ENCODE results near the gene PDSS2.
"Not testable (repeated sequence)": the region's sequence is repeated elsewhere in the genome, so short reads cannot be mapped to it uniquely, and the experiment has no call there.

PDSS2 gene, protein sequence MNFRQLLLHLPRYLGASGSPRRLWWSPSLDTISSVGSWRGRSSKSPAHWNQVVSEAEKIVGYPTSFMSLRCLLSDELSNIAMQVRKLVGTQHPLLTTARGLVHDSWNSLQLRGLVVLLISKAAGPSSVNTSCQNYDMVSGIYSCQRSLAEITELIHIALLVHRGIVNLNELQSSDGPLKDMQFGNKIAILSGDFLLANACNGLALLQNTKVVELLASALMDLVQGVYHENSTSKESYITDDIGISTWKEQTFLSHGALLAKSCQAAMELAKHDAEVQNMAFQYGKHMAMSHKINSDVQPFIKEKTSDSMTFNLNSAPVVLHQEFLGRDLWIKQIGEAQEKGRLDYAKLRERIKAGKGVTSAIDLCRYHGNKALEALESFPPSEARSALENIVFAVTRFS

GRCh38 chr6:107459283-107460082 is at the start of gene PDSS2:
Gene PDSS2 (minus strand): TSS chr6:107459564. CDS start chr6:107459285, 279 bp downstream.
- DNase-seq = peak; percentile 94

DNA sequence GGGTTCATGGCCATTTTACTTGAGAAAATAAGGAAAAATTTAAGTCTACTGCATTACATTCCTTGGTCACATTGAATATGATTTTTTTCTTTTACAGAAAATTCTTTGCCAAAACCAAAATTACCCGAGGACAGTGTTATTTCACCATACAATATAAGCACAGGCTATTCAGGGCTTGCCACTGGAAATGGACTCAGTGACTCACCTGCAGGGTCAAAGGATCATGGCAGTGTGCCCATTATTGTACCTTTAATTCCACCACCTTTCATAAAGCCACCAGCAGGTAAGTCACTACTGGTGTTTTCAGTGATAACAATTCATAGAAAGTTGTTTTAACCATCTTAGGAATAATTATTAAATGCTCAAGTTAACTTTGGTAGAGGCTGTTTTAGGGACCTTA is 46.8 kb upstream of the PDSS2 start:
- no peak for DNase-seq

- no peak for DNase-seq
Measured at GRCh38 chr6:107504270-107505026, 45.1 kb upstream of the PDSS2 start.

DNA sequence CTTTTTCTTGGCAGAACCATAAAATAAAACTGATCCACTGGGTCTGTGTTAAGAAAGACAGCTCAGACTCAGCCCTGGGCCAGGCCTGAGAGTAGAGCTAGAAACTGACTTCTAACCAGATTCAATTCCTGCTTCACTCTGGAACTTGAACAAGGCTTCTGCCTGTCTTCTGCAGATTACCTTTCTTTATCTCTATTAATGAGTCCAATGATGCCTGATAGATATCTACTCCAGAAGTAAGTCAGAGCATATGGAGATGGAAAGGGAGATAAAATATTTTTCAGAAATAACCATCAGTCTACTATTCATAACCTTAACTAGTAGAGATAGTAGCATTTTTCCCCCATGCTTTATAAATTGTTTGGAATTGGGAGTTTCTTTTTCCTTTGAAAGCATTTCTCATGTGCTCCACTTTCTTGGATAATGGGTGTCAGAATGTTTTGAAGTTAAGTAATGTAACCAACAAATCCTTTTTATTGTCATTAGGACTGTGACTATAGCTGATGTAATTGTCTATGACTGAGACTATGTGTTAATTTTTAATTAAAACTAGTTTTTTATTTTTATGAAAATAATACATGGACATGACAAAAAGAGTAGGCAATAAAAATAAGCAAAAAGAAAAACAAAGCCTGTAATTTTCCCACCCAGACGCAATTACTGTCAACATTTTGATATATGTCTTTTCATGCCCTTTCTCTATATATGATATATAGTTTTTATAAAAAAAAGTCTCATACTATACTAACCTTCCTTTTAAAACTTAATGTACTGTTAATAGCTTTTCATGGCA is 37.7 kb upstream of the PDSS2 start:
- no peak for DNase-seq

DNA sequence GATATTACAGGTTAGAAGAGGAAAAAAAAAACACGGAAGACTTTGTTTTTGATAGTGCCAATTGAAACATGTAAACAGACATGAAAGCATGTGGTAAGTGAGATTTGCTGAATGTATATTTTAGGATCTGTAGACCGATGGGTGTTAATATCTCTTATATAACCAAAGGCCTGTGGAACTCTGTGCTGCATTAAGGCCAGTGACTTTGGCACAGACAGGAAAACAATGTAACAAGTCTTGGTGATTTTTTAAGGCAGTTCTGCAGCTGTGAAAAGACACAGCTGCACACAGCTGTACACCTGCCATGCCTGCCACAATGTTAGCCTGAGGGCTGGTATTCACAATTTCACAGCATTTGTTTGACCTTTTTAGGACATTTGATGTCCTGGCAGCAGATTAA is 36.6 kb upstream of the PDSS2 start:
- DNase-seq = no peak

DNA sequence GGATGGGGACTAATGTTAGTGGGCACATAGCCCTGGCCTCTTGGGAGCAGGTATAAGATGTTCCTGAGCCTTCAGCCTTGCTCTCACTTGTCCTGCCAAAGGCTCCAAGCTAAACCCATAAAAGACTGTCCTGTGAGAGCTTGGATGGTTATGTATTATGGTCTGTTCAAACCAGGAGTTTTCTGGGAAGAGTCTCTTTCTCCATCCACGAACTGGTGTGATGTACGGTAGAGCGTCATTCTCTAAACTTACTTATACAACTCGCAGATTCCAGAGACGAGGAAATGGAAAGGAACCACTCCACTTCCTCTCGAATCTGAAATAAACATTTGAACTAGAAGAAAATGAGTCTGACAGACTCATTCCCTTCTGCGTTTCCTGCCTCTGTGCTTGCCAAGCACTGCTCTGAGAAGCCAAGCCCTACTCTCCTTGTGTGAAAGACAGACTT is 35.9 kb upstream of the PDSS2 start:
- no peak for DNase-seq

DNA sequence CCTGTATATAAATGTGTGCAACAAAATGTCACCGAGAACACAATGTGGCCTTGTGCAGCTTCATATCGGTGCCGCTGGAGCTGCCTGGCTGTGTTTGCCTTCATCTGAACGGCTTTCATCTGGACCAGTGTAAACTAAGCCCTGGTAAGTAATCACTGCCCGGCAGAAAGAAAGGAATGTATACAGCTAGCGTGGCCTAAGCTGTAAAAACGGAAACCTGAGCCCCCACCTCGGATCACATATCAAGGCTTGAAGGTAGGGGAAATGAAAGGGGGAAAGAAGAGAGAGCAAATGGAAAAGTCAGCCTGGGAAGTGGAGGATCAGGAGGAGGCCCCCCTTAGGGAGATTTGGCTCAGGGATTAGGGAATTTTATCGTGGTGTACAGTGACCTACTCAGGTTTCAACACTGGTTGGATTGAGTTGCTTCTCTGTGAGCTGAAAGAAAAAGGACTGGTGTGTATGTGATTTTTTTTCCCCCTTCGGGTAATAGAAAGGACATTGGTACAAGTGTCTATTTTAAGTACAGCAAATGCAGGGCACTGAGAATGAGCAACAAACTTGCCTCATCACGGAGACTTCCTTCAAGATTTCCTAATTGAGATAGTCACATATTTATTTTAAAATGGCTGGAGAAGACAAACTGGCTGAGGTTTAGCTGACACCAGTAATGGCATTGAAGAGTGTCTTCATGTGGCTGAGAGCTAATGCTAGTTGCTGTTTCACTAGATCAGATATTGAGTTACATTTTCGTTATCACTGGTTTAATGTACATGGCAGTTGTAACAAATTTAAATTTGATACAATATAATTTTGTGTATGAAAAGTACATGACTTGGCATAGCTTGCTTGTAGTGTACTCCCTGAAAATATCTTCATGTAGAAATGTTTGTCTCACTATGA is 34.0 kb upstream of the PDSS2 start:
- DNase-seq = no peak

DNA sequence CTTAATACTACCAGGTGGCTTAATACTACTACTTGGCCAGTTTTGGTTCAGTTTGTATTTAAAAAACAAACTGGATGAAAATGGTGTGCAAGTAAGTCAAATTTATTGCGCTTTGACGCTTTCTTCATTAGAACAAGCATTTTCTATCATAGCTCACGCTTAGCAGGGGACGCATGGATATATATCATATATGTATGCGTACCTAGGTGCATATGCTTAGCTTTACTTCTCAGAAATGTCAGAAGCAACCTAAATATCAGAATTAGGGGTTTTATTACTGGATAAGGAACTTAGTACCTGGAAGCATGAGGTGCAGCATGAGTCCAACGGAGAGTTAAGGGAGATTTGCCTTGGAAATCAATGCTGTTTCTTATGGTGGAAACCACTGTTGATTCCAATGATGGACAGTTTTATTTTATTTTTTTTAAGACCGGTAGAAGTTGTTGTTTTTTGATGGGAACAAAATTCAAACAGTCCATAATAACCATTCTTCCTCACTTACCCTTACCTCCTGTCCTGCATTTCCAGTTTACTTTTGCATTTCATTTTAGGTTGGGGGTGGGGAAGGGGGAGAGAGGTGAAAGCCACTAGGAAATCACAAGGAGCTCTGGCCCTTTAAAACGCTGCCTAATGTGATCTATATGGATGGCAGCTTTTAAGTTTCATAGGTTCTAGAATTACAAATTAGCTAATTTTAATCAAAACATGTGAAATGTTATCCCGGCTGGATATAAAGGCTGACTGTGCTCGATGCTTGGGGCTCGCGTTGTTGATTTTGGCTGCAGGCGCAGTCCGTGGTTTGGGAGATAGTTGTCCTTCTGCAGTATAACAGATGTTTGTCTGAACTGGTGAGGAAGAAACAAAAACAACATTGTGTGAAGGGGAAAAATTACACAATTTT is 32.6 kb upstream of the PDSS2 start:
- DNase-seq = no peak

DNA sequence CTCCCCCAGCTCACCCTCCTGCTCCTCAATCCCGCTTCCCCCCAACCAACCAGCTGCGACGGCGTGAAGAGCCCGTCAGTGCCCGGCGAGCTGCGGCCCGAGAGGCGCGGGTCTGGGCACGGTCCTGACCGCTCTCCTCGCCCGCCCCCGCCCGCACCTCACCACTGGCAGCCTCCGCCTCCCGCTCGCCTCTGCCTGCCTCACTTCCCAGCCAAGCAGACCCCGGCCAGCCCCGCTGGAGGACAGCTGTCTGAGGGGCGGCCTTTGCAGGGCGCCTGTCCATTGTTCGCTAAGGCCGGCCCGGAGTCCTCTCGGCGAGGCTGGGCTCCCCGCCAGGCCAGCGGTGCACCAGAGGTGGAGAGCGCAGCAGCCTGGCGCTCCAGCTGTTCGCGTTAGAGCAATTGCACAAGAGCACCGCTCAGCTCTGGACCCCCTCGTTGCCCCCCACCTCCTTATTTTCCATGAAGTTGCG is 31.8 kb upstream of the PDSS2 start:
- DNase-seq = no peak

DNA sequence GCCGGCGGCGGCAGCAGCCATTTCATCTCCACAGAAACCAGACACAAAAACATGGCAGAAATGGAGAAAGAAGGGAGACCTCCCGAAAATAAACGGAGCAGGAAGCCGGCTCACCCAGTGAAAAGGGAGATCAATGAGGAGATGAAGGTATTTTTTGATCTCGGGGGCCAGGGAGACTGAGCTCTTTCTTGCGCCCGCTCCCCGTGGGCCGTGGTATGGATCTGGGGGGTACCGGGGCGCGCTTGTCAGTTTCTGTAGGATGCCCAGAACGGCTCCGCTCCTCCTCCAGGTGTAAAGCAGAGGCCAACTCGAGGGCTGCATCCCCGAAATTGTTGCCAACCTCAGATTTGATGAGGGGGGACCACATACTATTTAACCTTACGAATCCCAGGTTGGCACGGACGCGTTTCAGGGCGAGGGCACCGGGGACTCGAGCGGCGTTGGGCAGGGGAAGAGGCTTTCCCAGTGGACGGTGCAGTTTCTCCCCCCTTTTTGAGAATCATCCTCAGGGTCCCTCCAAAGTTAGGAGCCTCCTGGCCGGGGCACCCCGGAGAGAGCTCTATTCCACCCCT is 31.3 kb upstream of the PDSS2 start:
- no peak for DNase-seq

- DNase-seq = peak; percentile 28
Measured at GRCh38 chr6:107489636-107490565, 30.5 kb upstream of the PDSS2 start, which contains the start of gene SOBP. Gene SOBP (plus strand): TSS chr6:107490117. CDS start chr6:107490617, 500 bp downstream.

DNA sequence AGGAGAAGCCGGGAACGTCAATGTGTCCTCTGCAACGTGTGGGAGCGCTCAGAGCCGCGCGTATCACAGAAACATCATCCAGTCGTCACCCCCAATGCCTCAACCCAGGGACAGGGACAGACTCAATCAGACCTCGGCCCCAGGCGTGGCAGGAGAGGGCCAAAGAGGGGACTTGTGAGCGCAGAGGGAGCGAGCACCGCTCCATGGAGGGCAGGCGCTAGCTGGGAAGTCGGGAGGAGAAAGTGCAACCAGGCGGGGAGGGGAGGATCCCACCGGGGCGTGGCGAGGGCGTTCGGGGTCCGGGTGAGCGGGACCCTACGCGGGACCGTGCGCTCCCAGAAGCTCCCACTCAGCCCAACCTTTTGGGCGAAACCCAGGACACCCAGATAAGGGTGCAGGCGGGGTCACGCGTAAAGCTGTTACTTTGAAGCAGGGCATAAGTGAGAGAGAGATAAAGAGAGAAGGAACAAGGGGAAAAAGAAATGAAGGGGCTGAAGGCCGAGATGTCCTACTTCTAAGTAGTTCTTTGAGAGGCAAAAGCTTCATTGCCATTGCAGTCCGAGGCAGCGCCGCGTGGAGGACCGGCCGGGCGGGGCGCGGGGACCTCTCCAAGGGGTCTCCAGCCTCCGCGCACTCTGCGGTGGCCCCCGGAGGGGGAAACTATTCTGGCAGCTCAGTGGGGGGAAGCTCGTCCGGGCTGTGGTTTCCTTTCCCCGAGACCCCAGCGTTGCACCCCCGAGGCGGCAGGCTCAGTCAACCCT is 29.7 kb upstream of the PDSS2 start:
- peak; percentile 30 for DNase-seq

DNA sequence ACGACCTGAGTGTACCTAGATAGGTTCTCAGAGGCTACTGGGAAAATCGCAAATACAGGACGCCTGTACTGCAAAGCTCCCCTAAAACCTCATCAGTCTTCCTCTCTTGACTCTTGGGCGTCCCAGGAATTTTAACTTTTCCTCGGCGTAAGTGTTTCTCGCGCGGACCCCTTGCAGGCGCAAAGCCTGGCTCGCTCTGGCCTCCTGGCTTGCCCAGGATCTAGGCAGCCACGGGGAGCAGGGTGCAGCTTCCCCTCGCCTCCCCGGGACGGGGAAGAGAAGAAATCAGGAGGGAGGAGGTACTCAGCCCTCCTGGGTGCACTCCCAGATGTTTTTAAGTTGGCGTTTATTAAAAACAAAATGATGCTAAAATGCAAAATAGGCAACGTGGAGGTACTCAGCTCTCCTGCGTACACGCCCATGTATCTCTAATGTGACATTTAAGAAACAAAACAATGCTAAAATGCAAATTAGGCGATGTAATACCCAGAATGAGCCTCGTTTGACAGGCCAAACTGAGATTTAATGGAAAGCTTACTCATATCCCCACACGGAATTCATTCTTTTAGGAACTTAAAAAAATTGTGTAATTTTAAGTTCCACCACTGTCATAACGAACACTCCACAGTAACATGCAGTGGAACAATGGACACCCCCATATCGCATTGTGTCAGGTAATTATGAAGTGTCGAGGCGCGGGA is 29.0 kb upstream of the PDSS2 start:
- no peak for DNase-seq

DNA sequence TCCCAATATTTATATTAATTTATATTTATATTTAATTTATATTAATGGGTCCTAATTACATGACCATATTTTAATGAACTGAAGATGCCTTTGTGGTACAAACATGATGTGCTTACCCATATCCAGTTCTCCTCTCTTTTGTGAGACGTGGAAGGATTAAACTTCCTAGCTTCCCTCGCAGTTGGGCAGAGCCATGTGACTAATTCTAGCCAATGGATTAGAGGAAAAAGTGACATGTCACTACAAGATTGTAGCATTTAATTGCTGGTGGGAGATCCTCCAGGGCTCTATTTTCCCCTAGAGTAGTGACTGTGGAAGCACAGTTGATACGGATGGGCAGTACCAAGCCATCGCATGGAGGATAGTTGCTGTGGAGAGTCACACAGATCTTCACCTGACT is 25.8 kb upstream of the PDSS2 start:
- DNase-seq = no peak

DNA sequence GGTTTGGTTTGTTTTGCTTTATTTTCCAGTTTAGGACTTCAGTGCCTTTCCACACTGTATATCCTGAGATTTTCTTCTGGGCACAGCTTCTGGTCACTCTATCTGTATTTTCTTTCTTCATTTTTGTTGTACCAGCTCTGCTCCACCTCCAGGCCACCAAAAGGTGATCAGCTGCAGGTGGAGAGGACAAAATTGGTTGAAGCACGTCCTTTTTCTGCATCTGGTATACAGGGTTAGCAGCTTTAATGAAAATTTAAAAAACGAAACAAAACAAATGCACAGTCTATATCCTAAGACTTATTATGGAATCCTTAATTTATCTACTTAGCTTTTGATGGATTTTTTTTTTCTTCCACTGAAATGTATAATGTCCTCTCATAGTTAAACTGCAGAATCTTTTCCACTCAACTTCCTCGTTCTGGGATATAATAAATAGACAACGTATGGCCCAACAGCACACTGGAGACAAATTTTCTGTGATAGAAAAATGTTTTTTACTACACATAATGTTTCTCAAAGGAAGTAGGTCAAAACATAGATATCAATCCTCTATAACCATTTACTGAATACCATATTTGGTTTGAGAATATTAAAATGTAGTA is 19.8 kb upstream of the PDSS2 start:
- DNase-seq = no peak

- DNase-seq = not testable (repeated sequence)
Measured at GRCh38 chr6:107475826-107476225, 16.5 kb upstream of the PDSS2 start.

DNA sequence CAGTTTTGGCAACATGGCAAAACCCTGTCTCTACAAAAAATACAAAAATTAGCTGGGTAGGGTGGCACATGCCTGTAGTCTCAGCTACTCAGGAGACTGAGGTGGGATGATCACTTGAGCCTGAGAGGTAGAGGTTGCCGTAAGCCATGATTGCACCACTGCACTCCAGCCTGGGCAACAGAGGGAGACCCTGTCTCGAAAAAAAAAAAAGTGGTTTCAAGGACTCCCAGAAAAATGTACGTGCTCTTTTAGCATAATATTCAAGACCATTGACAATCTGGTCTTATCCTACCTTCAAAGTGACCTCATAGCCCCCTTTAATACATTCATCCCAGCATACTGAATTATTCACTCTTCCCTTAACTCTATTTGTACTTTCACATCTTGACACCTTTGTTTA is 16.0 kb upstream of the PDSS2 start:
- not testable (repeated sequence) for DNase-seq
